Activated T-helper 1 cell treated with anti-CD3 and anti-CD28 coated beads, Interleukin-12 subunit alpha, Interleukin-12 subunit beta, Interleukin-2, Interleukin-4 antibody, amounts not matched to agents 30 ng/mL and 10 ng/mL and 1 ng/mL, durations not matched to agents 14 hours and 24 hours and 36 hours (primary cell): ENCODE results near the gene CADPS. TPM values are rescaled to one million over a fixed set of nuclear protein-coding genes. Genes with fewer than 3 reads are reported as not detected.

Experiments used
- DNase-seq: peaks from one replicate; pipeline ENCODE4 v3.0.0; 2021; ENCODE audit warnings: low spot score
- H3K27ac Mint-ChIP-seq: one replicate; pipeline ENCODE4 v1.8.0; 2021; ENCODE audit warnings: mild to moderate bottlenecking, mixed read lengths
- H3K27me3 Mint-ChIP-seq: one replicate; pipeline ENCODE4 v1.8.0; 2022; ENCODE audit warnings: mild to moderate bottlenecking, moderate library complexity, mixed read lengths; ENCODE audit not compliant: insufficient read depth
- H3K36me3 Mint-ChIP-seq: one replicate; pipeline ENCODE4 v1.8.0; 2021; ENCODE audit warnings: low read depth, mixed read lengths
- H3K4me1 Mint-ChIP-seq: one replicate; pipeline ENCODE4 v1.8.0; 2021; ENCODE audit warnings: low read depth, mixed read lengths
- H3K4me3 Mint-ChIP-seq: one replicate; pipeline ENCODE4 v1.8.0; 2021; ENCODE audit warnings: mild to moderate bottlenecking, moderate library complexity, mixed read lengths
- H3K9me3 Mint-ChIP-seq: one replicate; pipeline ENCODE4 v1.8.0; 2021; ENCODE audit warnings: mixed read lengths
- intact Hi-C: fragments of 100-400 bp; cut with micrococcal nuclease; formaldehyde crosslinking; loops from one replicate; pipeline ENCODE4 v1.15.1; 2024
- total RNA-seq: library from RNA; stranded (reverse); gene quantifications from 2 replicates; pipeline ENCODE4 v1.2.3, GENCODE V29; 2022

Gene CADPS
- total RNA-seq, 1 donor from 2014 or later: not detected

GRCh38 chr3:62653796-62654195 is 221.4 kb downstream of the CADPS start:
- no peaks in the 10 kb centered on the region for H3K9me3 Mint-ChIP-seq
- no peak overlapping the region for H3K4me3 Mint-ChIP-seq
- no peaks in the 10 kb centered on the region for H3K36me3 Mint-ChIP-seq
- H3K4me1 Mint-ChIP-seq: no peaks in the 10 kb centered on the region
- intact Hi-C loops: no loop called here
- H3K27me3 Mint-ChIP-seq: no peaks in the 10 kb centered on the region
- no peak overlapping the region for H3K27ac Mint-ChIP-seq
- DNase-seq: no peak

DNA sequence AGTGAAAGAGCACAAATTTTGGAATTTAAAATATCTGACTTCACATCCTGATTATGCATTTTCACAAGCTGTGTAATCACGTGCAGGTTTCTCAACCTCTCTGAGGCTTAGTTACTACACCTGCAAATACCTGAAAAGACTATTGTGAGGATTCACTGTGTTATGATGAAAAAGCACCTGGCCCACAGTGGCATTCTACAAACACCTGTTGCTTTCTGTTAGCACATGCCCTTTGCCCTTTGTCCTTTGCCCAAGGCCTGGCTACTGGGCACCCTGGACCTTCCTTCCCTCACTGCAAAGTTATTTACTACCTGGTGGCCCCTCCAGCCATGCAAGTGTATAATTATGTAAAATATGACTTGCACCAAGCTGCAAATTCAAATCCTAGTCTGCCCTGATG is 227.5 kb downstream of the CADPS start:
- DNase-seq: no peak
- H3K4me3 Mint-ChIP-seq: no peak overlapping the region
- H3K27me3 Mint-ChIP-seq: no peaks in the 10 kb centered on the region
- H3K27ac Mint-ChIP-seq: no peak overlapping the region
- intact Hi-C loops: no loop called here
- H3K36me3 Mint-ChIP-seq: no peaks in the 10 kb centered on the region
- H3K9me3 Mint-ChIP-seq: no peaks in the 10 kb centered on the region
- H3K4me1 Mint-ChIP-seq: no peaks in the 10 kb centered on the region

- intact Hi-C loops: no loop called here
- H3K4me3 Mint-ChIP-seq: no peak overlapping the region
- no peaks in the 10 kb centered on the region for H3K4me1 Mint-ChIP-seq
- H3K9me3 Mint-ChIP-seq: no peaks in the 10 kb centered on the region
- H3K27me3 Mint-ChIP-seq: no peaks in the 10 kb centered on the region
- no peaks in the 10 kb centered on the region for H3K36me3 Mint-ChIP-seq
- no peak for DNase-seq
- no peak overlapping the region for H3K27ac Mint-ChIP-seq
These were observed 230.7 kb downstream of the CADPS start for GRCh38 chr3:62644493-62644892.

DNA sequence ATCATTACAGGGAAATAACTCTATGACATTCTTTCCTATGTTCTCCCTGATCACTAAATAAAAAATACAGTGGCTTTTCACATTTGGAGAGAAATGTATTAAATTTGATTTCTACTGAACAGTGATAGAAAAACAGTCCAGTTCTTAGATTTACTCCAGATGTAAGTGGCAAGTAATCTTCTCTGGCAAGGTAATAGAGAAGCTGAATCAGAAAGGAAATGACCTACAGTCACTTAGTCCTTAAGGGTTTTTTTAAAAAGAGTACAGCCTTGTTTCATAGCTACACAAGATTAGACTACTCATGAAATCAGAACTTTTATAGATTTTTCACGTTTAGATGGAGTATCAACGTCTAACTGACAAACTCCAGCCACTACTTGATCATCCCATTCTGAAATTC is 236.9 kb downstream of the CADPS start:
- no peak overlapping the region for H3K27ac Mint-ChIP-seq
- no peak overlapping the region for H3K4me3 Mint-ChIP-seq
- H3K36me3 Mint-ChIP-seq: no peaks in the 10 kb centered on the region
- no peaks in the 10 kb centered on the region for H3K4me1 Mint-ChIP-seq
- no peak for DNase-seq
- peaks cover 3% of the 10 kb centered on the region for H3K27me3 Mint-ChIP-seq
- intact Hi-C loops: no loop called here
- H3K9me3 Mint-ChIP-seq: no peaks in the 10 kb centered on the region

DNA sequence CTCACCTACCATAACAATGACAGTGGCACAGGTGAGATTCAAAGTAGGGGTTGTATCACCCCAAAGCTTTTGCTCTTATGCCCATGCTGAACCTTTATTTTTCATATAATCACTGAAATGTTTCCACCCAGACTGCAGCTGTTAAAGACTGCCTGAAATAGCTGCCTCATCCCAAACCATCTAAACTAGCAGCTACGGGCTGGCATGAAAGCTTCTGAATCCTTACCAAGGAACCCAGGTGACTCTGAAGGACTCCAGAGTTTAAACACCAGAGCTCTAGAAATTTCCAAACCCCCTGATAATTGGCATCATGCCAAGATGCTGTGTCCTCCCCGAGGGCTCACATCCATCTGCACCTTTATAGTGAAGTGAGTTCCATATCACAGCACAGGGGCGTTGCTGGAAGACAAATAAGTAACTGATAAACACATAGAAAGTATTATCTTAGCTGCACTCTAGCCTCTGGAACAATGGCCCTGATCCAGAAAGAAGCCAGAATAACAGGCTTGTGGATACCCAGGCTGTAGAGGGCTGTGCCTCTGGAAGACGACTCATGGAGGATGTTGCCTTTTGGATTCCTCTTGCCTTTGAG is 238.9 kb downstream of the CADPS start:
- Mint-ChIP-seq H3K27ac (no peak overlapping the region), H3K4me1 (no peaks in the 10 kb centered on the region), H3K36me3 (no peaks in the 10 kb centered on the region), H3K9me3 (no peaks in the 10 kb centered on the region), H3K27me3 (peaks cover 6% of the 10 kb centered on the region), H3K4me3 (no peak overlapping the region)
- DNase-seq: no peak
- intact Hi-C loops: no loop called here

- H3K4me3 Mint-ChIP-seq: no peak overlapping the region
- intact Hi-C loops: no loop called here
- H3K9me3 Mint-ChIP-seq: no peaks in the 10 kb centered on the region
- peaks cover 6% of the 10 kb centered on the region for H3K27me3 Mint-ChIP-seq
- H3K36me3 Mint-ChIP-seq: no peaks in the 10 kb centered on the region
- no peak overlapping the region for H3K27ac Mint-ChIP-seq
- H3K4me1 Mint-ChIP-seq: no peaks in the 10 kb centered on the region
- DNase-seq: no peak
These were observed 242.5 kb downstream of the CADPS start for GRCh38 chr3:62632510-62633294.

DNA sequence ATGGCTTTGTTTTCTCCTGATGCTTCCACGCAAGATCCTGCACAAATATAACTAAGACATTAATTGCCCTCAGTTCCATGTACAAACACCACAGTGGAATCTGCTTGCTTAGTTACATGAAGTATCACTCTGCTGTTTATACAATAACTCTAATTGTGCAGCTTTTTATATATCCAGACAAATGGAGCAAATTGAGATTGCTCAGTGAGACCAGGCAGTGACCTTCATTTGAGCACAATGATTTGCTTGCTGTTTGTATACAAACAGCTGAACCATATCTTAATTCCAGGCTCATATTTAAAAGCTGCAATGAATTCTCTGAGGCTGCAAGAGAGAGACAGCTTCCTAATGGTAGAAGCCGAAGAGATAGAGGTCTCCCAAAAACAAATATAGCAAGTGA is 243.7 kb downstream of the CADPS start:
- Mint-ChIP-seq H3K27me3 (peaks cover 6% of the 10 kb centered on the region), H3K36me3 (no peaks in the 10 kb centered on the region), H3K4me3 (no peak overlapping the region), H3K27ac (no peak overlapping the region), H3K9me3 (no peaks in the 10 kb centered on the region), H3K4me1 (no peaks in the 10 kb centered on the region)
- intact Hi-C loops: no loop called here
- DNase-seq: no peak

DNA sequence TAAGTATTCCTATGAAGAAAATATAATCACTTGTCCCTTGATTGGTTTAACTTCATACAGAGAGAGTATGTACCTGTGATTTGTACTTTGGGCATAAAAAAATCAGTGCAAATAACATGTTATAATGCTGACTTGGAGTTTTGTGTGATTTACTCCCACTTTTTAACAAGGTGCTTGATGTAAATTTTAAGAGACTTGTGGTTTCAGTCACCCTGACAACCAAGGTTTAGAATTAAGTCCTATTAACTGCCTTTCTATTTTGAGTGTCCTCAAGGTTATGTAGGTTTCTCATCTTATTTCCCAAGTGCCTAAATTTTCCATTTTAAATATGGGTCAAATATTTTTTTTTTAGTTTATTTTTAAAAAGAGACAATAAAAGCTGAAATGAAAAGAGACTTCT is 244.6 kb downstream of the CADPS start:
- intact Hi-C loops: no loop called here
- no peak overlapping the region for H3K4me3 Mint-ChIP-seq
- no peaks in the 10 kb centered on the region for H3K4me1 Mint-ChIP-seq
- no peak overlapping the region for H3K27ac Mint-ChIP-seq
- H3K36me3 Mint-ChIP-seq: no peaks in the 10 kb centered on the region
- H3K27me3 Mint-ChIP-seq: peaks cover 5% of the 10 kb centered on the region
- no peaks in the 10 kb centered on the region for H3K9me3 Mint-ChIP-seq
- DNase-seq: no peak

- no peak overlapping the region for H3K27ac Mint-ChIP-seq
These were observed 249.9 kb downstream of the CADPS start for GRCh38 chr3:62625268-62625667.

GRCh38 chr3:62624185-62624584 is 251.0 kb downstream of the CADPS start:
- H3K27ac Mint-ChIP-seq: no peak overlapping the region
- no peaks in the 10 kb centered on the region for H3K9me3 Mint-ChIP-seq
- no peak for DNase-seq
- H3K36me3 Mint-ChIP-seq: no peaks in the 10 kb centered on the region
- H3K27me3 Mint-ChIP-seq: peaks cover 5% of the 10 kb centered on the region
- no peaks in the 10 kb centered on the region for H3K4me1 Mint-ChIP-seq
- H3K4me3 Mint-ChIP-seq: no peak overlapping the region
- intact Hi-C loops: loop anchor here (10.0 kb wide), 1 partner anchor 601 kb away; no protein-coding TSS in a partner anchor

More at GRCh38 chr3:62625268-62625667, 249.9 kb downstream of the CADPS start:
- DNase-seq: no peak
- intact Hi-C loops: loop anchor here (10.0 kb wide), 1 partner anchor 600 kb away; no protein-coding TSS in a partner anchor
- Mint-ChIP-seq H3K27me3 (peaks cover 5% of the 10 kb centered on the region), H3K36me3 (no peaks in the 10 kb centered on the region), H3K4me3 (no peak overlapping the region), H3K4me1 (no peaks in the 10 kb centered on the region), H3K9me3 (no peaks in the 10 kb centered on the region)

DNA sequence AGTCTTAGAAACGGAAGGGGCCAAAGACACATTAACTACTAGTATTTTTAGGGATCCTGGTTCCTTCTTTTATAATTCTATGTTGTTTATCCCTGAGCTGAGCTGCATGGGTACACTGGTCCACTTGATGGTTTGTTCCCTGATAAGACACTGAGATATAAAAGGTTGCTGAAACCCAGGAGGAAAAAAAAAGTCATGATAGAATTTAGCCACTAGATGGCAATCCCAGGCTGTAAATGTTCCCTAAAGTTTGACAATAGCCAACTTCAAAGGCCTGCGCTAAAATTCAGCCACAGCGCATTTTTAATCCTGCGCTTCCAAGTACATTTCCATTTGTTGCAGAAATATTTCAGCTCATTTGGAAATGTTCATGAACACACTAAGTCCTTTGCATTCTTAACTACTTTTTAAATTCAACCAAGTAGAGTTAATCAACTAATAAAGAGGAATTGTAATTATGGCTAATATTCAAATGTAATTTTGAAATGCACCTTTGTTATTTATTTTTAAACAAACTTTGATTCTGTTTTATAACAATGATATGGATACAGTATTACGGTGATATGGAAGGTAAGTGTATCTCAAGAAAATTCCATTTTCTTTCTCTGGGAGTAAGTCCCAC is 252.6 kb downstream of the CADPS start:
- Mint-ChIP-seq H3K9me3 (no peaks in the 10 kb centered on the region), H3K27ac (no peak overlapping the region), H3K36me3 (no peaks in the 10 kb centered on the region), H3K4me1 (no peaks in the 10 kb centered on the region), H3K27me3 (peaks cover 5% of the 10 kb centered on the region), H3K4me3 (no peak overlapping the region)
- intact Hi-C loops: loop anchor here (10.0 kb wide), 1 partner anchor 602 kb away; no protein-coding TSS in a partner anchor
- DNase-seq: no peak

- Mint-ChIP-seq H3K36me3 (no peaks in the 10 kb centered on the region), H3K4me1 (no peaks in the 10 kb centered on the region), H3K4me3 (no peak overlapping the region), H3K27me3 (peaks cover 6% of the 10 kb centered on the region), H3K9me3 (no peaks in the 10 kb centered on the region), H3K27ac (no peak overlapping the region)
- no peak for DNase-seq
- intact Hi-C loops: loop anchor here (10.0 kb wide), 1 partner anchor 603 kb away; no protein-coding TSS in a partner anchor
These were observed 253.3 kb downstream of the CADPS start for GRCh38 chr3:62621925-62622324.

DNA sequence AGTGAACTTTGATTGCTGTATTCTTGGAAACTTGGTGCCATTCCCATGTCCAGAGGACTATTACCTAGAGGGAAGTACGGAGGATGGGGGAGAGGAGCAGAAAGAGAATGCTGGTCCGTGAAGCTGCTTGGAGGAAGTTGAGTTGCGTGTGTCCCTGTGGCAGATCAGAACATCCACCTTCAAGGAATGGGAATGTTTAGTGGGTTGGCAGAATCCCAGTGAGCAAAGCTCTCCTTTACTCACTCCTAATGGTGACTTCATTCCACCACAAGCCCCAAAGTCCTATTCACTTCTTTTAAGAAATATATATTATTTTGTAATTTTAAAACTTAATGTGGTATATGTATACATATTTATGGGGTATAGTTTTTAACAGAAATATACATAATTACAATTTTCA is 254.0 kb downstream of the CADPS start:
- Mint-ChIP-seq H3K9me3 (no peaks in the 10 kb centered on the region), H3K36me3 (no peaks in the 10 kb centered on the region), H3K27ac (no peak overlapping the region), H3K27me3 (peaks cover 6% of the 10 kb centered on the region), H3K4me3 (no peak overlapping the region), H3K4me1 (no peaks in the 10 kb centered on the region)
- intact Hi-C loops: loop anchor here (10.0 kb wide), 1 partner anchor 604 kb away; no protein-coding TSS in a partner anchor
- DNase-seq: no peak
